Endothelial cell of umbilical vein (primary cell): ENCODE data around the gene CYP11A1.

Experiments
- EZH2 ChIP-seq: IDR thresholded peaks from 2 replicates; pipeline ENCODE4 v1.6.1; 2012; ENCODE audit warnings: borderline replicate concordance, low read depth, mild to moderate bottlenecking, moderate library complexity, low read length, inconsistent platforms; ENCODE audit not compliant: severe bottlenecking
- TF ChIP-seq, protein P1 (sequence below), 2 donors: IDR thresholded peaks; 1 replicate in 1 of 2; 2 replicates in 1 of 2; pipeline ENCODE4 v1.5.1; 2011; ENCODE audit warnings: low read length in 2 of 2, mild to moderate bottlenecking in 2 of 2, moderate library complexity in 2 of 2, control low read depth in 1 of 2, inconsistent platforms in 1 of 2, low read depth in 1 of 2; ENCODE audit not compliant: insufficient read depth in 1 of 2; ENCODE audit errors: extremely low read depth in 1 of 2

DNA sequence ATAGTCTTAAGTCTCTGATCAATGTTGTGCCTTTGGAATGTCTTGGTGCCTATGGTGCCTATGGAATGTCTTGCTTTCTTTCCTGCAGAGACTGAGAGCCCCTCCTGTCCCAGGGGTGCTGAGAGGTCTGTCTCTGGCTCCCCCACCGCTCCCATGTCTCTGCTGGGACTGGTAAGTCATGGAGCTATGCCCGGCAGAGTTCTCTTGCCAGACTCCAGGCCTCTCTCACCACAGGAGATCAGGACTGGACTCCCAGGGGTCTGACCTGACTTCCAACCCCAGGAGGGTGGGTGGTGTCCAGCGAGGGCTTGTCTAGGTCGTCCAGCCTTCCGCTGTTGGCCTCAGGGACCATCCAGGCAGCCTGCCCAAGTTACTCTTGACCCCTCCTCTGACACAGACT, 14.0 kb upstream of the CYP11A1 start:
- TF ChIP-seq EZH2 = no peak
- TF ChIP-seq, protein P1, sequence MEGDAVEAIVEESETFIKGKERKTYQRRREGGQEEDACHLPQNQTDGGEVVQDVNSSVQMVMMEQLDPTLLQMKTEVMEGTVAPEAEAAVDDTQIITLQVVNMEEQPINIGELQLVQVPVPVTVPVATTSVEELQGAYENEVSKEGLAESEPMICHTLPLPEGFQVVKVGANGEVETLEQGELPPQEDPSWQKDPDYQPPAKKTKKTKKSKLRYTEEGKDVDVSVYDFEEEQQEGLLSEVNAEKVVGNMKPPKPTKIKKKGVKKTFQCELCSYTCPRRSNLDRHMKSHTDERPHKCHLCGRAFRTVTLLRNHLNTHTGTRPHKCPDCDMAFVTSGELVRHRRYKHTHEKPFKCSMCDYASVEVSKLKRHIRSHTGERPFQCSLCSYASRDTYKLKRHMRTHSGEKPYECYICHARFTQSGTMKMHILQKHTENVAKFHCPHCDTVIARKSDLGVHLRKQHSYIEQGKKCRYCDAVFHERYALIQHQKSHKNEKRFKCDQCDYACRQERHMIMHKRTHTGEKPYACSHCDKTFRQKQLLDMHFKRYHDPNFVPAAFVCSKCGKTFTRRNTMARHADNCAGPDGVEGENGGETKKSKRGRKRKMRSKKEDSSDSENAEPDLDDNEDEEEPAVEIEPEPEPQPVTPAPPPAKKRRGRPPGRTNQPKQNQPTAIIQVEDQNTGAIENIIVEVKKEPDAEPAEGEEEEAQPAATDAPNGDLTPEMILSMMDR (IDR thresholded peaks at IDR 0.05; ENCODE audit: extremely low read depth in 1 of 2, insufficient read depth in 1 of 2, low read depth in 1 of 2, low read length in 2 of 2) = no peak
